Measurements from ENCODE around the gene PHC2. TPM values are rescaled to one million over a fixed set of nuclear protein-coding genes. Genes with fewer than 3 reads are reported as not detected.

Gene PHC2
- total RNA-seq, 1 experiment from 2014 or later = 176 TPM

- peaks cover 14 to 20% of the 10 kb centered on the region in 2 experiments for H3K36me3 ChIP-seq (ENCODE audit: control insufficient read depth in 1 of 2, insufficient read depth in 2 of 2, low read length in 2 of 2)
- peaks cover 17% of the 10 kb centered on the region; the same call in 1 of the 2 replicates for H4K20me1 ChIP-seq (ENCODE audit: insufficient read depth)
- ChIA-PET POLR2A (no interaction called here), RAD21 (ENCODE audit: low non-redundant PET in 1 of 2, low total read pairs in 2 of 2, uncharacterized antibody in 2 of 2, unreplicated experiment in 2 of 2) (no interaction called here), CTCF (no interaction called here)
- no peaks in the 10 kb centered on the region for H3K27me3 ChIP-seq (ENCODE audit: insufficient read depth, low read length)
- H3K9me3 ChIP-seq (ENCODE audit: control insufficient read depth in 1 of 2, insufficient read depth in 1 of 2, low read depth in 1 of 2, low read length in 2 of 2) = peaks cover 0 to 7% of the 10 kb centered on the region in 2 experiments; a peak in 1 of 4 replicates
- no peak overlapping the region for H2AFZ ChIP-seq (ENCODE audit: low read depth, low read length, poor library complexity, severe bottlenecking)
- H3K79me2 ChIP-seq (ENCODE audit: insufficient read depth, low read length) = peaks cover 94% of the 10 kb centered on the region
- H3K27ac ChIP-seq (ENCODE audit: low read depth, low read length) = no peak overlapping the region
- no TSS peak for BruUV-seq (replicated peaks)
- no peak overlapping the region for H3K4me2 ChIP-seq (ENCODE audit: low read length)
- intact Hi-C loops (cut with micrococcal nuclease) = no loop called here
- no peaks in the 10 kb centered on the region for H3K4me1 ChIP-seq (ENCODE audit: control insufficient read depth in 1 of 2, insufficient read depth in 2 of 2, low read length in 2 of 2)
- H3K4me3 ChIP-seq (replicated peaks in 1 of 2; ENCODE audit: low read depth in 1 of 2, low read length in 2 of 2) = no peak overlapping the region
- H3K9me2 ChIP-seq (ENCODE audit: insufficient read depth) = no peaks in the 10 kb centered on the region
- DNase-seq (ENCODE audit: low read depth, low spot score) = no peak
- TF ChIP-seq JUND (IDR thresholded peaks at IDR 0.05) (no peak), EZH2 (IDR thresholded peaks at IDR 0.05) (no peak), ATF3 (IDR thresholded peaks at IDR 0.05) (no peak), CEBPB (IDR thresholded peaks at IDR 0.05; ENCODE audit: low read depth) (no peak), CBX3 (IDR thresholded peaks at IDR 0.05; ENCODE audit: low read depth) (no peak), ELF1 (IDR thresholded peaks at IDR 0.05; ENCODE audit: borderline replicate concordance, low read depth) (no peak)
- no peak for ATAC-seq
- no peak overlapping the region for H3K9ac ChIP-seq (ENCODE audit: low read length)
Observed at GRCh38 chr1:33402206-33402605, 28.7 kb downstream of the PHC2 start.

GRCh38 chr1:33401471-33401870, 29.4 kb downstream of the PHC2 start:
- Histone ChIP-seq H2AFZ (ENCODE audit: low read depth, low read length, poor library complexity, severe bottlenecking) (no peak overlapping the region), H3K9ac (ENCODE audit: low read length) (no peak overlapping the region), H3K27me3 (ENCODE audit: insufficient read depth, low read length) (no peaks in the 10 kb centered on the region), H3K9me3 (ENCODE audit: control insufficient read depth in 1 of 2, insufficient read depth in 1 of 2, low read depth in 1 of 2, low read length in 2 of 2) (peaks cover 0 to 5% of the 10 kb centered on the region in 2 experiments; a peak in 1 of 4 replicates), H3K4me2 (ENCODE audit: low read length) (no peak overlapping the region), H3K4me1 (ENCODE audit: control insufficient read depth in 1 of 2, insufficient read depth in 2 of 2, low read length in 2 of 2) (no peaks in the 10 kb centered on the region), H3K4me3 (replicated peaks in 1 of 2; ENCODE audit: low read depth in 1 of 2, low read length in 2 of 2) (no peak overlapping the region), H4K20me1 (ENCODE audit: insufficient read depth) (peaks cover 20% of the 10 kb centered on the region; the same call in 1 of the 2 replicates), H3K36me3 (ENCODE audit: control insufficient read depth in 1 of 2, insufficient read depth in 2 of 2, low read length in 2 of 2) (peaks cover 18 to 20% of the 10 kb centered on the region in 2 experiments), H3K9me2 (ENCODE audit: insufficient read depth) (no peaks in the 10 kb centered on the region), H3K27ac (ENCODE audit: low read depth, low read length) (no peak overlapping the region), H3K79me2 (ENCODE audit: insufficient read depth, low read length) (peaks cover 94% of the 10 kb centered on the region)
- intact Hi-C loops (cut with micrococcal nuclease) = no loop called here
- TF ChIP-seq ATF3 (IDR thresholded peaks at IDR 0.05) (no peak), EZH2phosphoT487 (IDR thresholded peaks at IDR 0.05; ENCODE audit: borderline replicate concordance) (no peak), EGR1 (IDR thresholded peaks at IDR 0.05; ENCODE audit: low read depth) (no peak), POLR2AphosphoS5 (IDR thresholded peaks at IDR 0.05; ENCODE audit: low read depth, low read length) (no peak), FOSL1 (IDR thresholded peaks at IDR 0.05; ENCODE audit: low read depth) (no peak), REST (IDR thresholded peaks at IDR 0.05; ENCODE audit: low read depth) (no peak)
- BruUV-seq (replicated peaks) = no TSS peak
- ATAC-seq (no peak), DNase-seq (ENCODE audit: low read depth, low spot score) (no peak)
- POLR2A ChIA-PET = no interaction called here
- CTCF ChIA-PET = no interaction called here
- RAD21 ChIA-PET (ENCODE audit: low non-redundant PET in 1 of 2, low total read pairs in 2 of 2, uncharacterized antibody in 2 of 2, unreplicated experiment in 2 of 2) = no interaction called here

Data from HCT116 (cell line).